HL-60/S4 treated with retinoic acid at 250 ng/mL for 4 days and 3 days (cell line): ENCODE measurements around the gene CEP85L.

ENCODE experiments used
- in situ Hi-C: fragments of 300-500 bp; cut with MboI; formaldehyde crosslinking; loops from 2 replicates; pipeline ENCODE4 v1.7.0; 2022; ENCODE audit warnings: low sequenced_read_pairs

The CEP85L gene

DNA sequence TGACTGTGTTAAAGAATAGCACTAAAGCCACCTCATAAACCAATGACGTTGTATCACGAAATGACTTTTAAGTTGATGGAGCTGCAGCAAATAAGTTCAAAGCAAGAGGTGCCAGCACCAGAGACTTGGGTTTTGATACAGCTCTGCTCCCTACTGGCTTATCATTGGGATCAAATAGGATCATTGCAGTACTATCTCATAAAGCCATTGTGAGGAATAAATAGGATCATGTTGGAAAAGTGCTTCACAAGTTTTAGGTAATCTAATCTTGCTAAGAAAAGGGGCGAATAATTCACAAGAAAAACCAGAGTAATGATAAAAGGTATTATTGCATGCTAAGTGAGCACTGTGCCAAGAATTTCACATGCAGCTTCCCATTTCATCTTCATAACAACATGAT is 10.4 kb upstream of the CEP85L start:
- in situ Hi-C loops, result no loop called here

DNA sequence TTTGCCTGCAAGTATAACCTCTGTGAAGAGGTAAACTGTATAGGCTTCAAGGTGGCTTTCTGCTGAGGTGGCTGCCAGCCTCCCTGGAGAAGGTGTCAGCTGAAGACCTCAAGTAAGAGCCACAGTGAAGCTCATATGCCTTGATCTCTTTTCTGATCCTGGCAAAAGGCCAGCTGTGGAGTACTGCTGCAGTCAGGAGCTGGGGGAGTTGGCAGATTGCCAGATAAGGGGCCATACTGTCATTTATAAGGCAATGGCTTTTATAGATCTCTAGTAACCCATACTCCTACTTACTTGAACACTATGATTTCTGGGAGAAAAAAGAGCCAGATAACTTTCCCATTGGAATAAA is 8.8 kb upstream of the CEP85L start:
- in situ Hi-C loops, result no loop called here

- in situ Hi-C loops, result no loop called here
These were observed 8.3 kb upstream of the CEP85L start for GRCh38 chr6:118659513-118660217.

- in situ Hi-C loops, result no loop called here
These were observed 5.6 kb upstream of the CEP85L start for GRCh38 chr6:118656847-118657451.

DNA sequence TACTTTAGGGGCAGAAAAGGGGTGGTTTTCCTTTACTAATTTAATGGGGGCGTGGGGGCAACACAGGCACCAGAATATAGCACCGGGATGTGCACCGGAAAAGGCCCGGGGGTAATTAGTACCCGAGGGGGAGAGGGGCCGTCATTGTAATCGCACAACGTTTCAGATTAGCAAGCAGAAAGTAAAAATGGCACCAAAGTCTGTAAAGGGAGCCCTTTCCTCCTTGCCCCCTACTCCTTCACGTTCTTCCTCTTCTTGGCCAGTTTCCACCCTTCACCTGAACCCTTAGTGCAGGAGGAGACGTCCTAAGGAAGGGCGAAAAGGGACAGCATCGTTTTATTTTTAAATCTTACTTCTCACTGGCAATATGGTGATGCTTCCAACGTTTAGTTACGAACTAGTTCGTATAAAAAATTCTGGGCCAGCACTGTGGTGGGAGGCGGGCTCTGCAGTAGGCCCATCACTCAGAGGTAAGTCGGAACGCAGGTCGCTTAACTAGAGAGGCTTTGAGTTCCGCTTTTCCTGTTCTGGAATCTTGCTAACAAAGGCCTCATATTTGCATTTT is 742 bp upstream of the CEP85L start:
- in situ Hi-C loops, result no loop called here

- in situ Hi-C loops, result no loop called here
These were observed 659 bp downstream of the CEP85L start for GRCh38 chr6:118650582-118651281.

- in situ Hi-C loops, result no loop called here
These were observed 1.3 kb downstream of the CEP85L start for GRCh38 chr6:118649918-118650581.

GRCh38 chr6:118648866-118649554 is 2.4 kb downstream of the CEP85L start:
- in situ Hi-C loops, result no loop called here

- in situ Hi-C loops, result no loop called here
These were observed 4.4 kb downstream of the CEP85L start for GRCh38 chr6:118646977-118647376.

- in situ Hi-C loops, result no loop called here
These were observed 6.0 kb downstream of the CEP85L start for GRCh38 chr6:118645395-118645794.

DNA sequence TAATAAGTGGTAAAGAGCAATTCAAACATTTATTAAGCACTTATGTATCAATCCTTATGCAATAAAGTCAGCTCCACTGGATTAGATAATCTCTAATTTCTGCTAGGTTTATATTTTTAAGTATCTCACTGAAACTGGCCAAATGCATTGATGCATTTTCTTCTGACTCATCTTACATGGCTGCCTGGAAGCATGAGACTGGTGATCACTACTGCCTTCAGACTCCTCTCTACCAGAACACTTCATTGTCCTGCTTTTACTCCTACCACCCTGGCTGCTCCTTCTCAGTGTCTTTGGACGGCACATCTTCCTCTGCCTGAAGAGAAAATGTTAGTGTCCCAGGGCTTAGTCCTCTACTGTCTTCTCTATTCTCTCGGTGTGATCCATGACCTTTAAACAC is 7.4 kb downstream of the CEP85L start:
- in situ Hi-C loops, result no loop called here

DNA sequence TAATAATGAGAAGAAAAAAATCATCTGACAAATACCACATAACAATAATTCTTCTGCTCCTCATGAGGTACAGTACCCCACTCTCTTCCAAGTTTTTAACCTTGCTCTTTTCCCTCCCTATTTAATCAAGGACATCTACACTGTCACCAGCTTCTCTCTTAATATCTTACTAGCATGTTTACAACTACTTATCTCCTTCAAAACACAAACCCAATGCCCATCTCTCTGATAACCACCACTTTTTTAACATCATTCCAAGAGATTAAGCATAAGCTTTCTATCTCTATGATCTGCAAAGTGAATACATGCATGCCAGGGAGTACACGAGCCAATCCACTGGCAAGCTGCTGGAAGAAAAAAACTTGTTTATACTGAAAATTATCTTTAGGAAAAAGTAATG is 10.3 kb downstream of the CEP85L start:
- in situ Hi-C loops, result no loop called here

DNA sequence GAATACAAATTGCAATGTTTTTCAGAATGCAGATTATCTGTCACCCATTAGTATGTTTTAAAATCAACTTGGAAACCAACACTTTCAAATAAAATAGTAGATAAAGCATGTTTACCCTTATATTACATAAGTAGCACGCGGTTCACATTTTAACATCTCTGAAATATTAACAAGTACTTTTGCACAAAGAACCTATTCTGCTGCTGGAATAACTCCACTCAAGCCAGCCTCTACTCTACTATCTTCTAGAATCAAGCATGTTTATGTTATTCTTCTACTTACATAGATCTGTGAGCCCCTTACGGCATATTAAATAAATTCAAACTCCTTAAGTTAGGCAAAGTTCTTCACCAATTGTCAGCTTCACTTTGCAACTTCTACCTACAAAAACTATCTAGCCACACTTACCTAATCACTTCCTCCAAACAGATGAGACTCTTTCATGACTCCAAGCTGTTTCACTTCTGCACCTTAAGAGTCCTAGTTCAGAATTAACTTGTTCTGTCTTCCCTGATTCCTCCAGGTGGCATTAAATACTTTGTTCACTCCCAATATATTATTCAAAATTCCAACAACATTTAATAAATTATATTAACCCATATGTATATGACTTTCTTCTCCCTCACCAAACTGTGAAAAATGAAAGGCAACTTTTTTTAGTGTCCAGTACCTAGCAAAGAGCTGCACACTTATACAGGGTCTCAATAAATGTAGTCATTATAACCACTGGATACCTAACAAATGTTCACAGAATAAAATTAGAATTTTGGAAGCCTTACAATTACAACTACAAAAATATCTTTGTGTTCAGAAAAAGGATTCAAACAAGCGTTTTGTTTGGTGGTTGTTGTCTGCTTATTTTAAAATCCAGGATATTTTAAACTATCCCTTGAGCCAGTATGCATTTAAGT is 12.1 kb downstream of the CEP85L start:
- in situ Hi-C loops, result no loop called here

GRCh38 chr6:118638288-118638687 is 13.1 kb downstream of the CEP85L start:
- in situ Hi-C loops, result no loop called here

DNA sequence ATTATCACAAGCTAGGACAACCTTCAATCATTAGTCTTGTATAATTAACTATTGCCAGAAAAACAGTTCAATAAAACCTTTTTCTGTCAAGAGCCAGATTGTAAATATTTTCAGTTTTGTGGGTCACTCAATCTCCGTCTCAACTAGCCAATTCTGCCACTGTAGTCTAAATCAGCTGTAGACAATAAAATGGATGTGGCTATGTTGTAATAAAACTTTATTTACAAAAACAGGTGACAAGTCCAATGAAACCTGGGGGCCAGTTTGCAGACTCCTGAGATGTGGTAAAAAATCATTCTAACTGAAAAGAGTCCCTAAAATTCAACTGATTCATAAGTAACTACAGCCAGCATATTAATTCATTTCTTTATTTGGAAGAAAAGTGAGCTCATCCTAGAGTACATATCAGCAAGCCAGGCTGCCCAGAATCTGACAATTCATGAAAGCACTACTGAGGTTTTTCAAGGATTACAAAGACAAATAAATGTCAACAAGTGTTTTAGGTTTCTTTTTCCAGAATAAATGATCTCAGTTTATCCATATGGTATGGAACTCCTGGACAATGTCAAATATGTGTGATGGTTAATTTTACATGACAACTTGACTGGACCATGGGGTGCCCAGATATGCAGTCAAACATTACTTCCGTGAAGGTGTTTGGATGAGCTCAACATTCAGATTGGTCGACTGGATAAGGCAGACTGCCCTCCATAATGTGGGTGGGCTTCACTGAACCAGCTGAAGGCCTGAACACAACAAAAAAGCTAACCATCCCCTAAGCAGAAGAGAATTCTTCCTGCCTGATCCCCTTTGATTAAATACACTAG is 15.3 kb downstream of the CEP85L start:
- in situ Hi-C loops, result no loop called here

DNA sequence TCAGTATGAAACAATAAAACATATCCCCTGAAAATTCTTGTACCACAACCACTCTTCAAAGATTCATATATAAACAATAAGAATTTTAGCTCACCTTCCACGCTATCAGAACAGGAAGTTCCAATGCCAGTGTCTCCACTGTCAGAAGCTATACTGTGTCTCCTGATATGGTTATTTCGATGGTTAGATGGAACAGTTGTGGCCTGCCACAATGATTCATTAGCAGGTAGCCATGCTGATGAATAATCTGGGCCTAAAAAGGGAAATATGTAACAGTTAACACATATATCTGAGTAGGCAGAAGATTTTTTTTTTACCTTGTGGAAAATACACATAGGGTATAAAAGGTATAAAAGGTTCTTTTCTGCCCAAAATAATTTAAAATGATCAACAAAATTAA is 19.0 kb downstream of the CEP85L start:
- in situ Hi-C loops, result no loop called here

DNA sequence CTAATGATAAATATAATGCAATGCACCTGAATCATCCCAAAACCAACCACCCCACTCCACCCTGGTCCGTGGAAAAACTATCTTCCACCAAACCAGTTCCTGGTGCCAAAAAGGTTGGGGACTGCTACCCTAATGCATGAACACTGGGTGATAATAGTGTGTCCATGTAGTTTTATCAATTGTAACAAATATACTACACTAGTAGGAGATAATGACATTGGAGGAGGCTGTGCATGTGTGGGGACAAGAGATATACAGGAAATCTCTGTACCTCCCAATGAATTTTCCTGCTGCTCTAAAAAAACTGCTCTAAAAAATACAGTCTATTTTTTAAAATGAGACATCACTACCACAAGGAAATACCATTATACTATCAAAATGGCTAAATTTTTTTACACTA is 20.5 kb downstream of the CEP85L start:
- in situ Hi-C loops, result no loop called here

- in situ Hi-C loops, result no loop called here
These were observed 21.3 kb downstream of the CEP85L start for GRCh38 chr6:118630067-118630466.

DNA sequence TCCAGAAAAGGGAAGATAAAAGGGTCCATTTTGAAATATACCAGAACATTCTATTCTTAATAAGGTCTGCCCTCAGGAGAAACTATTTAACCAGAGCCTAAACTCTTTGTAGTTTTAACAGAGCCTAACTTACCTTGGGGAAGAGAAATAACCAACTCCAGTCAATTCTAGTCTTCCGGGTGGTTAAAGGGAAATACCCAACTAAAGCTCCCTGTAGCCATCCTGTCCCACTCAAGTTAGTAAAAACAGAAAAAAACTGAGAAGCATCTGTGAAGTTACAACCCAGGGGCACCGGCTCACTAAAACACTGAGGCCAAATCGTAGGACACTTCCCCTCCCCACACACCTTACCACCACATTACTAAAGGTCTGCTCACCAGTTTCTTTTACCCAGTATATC is 23.7 kb downstream of the CEP85L start:
- in situ Hi-C loops, result no loop called here
